Hematopoietic multipotent progenitor cell treated with erythropoietin and hydrocortisone succinate and interleukin-3 and kit ligand, for 6 days (in vitro differentiated cells): Measurements from ENCODE around the gene C1QTNF3.
"Not testable (repeated sequence)": the region's sequence is repeated elsewhere in the genome, so short reads cannot be mapped to it uniquely, and the experiment has no call there.

Source experiments
- DNase-seq: peaks from one replicate; pipeline ENCODE4 v3.0.0-alpha.2; 2015

The C1QTNF3 gene

GRCh38 chr5:34017254-34017653 lies 25.8 kb downstream of the C1QTNF3 start:
- DNase-seq, result no peak

DNA sequence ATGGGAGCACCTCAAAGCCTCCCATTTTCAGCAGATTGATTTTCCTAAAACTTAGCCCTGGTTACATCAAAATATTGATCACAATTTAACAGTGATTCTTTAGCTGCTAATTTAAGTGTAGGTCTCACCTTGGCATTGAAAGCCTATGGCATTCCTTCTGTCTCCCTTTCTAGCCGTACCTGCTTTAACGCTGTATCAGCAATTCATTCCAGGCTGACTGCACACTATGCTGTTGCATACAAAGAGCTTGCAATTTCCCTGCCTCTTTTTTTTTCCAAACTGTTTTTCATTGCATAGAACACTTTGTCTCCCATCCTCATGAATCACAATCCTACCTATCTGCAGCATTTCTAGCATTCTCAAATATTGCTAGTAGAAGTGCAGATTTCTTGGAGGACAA lies 26.3 kb downstream of the C1QTNF3 start:
- DNase-seq, result no peak

DNA sequence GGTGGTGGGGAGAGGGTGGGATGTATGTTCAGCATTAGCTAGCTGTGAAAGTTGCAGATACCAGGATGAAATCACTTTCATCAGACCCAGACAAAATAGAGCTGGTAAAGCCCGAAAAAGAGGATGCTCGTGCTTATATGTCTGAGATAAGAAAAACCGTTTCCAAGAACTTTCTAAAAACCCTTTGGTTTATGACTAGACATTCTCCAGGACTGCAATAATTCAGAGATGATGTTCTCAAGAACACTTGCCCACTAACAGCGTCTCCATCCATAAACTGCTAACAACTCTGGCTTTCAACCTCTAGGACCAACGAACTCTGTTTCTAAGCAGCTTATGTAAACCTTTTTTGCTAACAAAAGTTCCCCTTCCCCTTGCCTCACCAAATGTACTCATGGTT lies 26.8 kb downstream of the C1QTNF3 start:
- DNase-seq, result no peak

DNA sequence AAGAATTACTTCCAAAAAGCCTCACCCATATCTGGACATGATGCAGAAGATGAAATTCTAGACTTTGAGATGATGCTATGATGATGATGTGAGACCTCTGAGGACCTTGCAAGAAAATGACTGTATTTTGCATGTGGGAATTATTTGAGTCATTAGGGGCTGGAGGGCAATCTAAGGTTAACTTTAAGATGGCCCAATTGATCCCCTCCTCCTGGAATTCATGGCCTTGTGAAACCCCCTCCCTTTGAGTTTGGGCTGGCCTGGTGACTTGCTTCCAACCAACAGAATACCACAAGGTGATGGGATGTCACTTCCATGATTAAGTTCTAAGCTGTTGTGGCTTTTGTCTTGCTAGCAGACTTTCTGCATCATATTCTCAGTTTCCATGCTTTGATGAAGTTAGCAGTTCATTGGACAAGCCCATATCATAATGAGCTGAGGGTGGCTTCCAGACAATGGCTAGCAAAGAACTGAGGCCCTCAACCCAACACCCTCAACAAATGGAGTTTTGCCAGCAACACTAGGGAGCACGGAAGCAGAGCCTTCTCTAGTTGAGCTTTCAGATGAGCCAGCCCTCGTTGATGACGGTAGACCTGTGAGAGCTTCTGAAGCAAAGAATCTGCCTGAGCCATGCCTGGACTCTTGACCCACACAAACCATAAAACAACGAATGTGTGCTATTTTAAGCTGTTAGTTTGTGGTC lies 27.7 kb downstream of the C1QTNF3 start:
- DNase-seq, result no peak

GRCh38 chr5:34014626-34015025 lies 28.4 kb downstream of the C1QTNF3 start:
- no peak for DNase-seq

- no peak for DNase-seq
Observed at GRCh38 chr5:34013547-34013946, 29.5 kb downstream of the C1QTNF3 start.

- no peak for DNase-seq
Observed at GRCh38 chr5:34012791-34013190, 30.2 kb downstream of the C1QTNF3 start.

GRCh38 chr5:34011536-34011935 lies 31.5 kb downstream of the C1QTNF3 start:
- DNase-seq, result peak; percentile 63

GRCh38 chr5:34010146-34010545 lies 32.9 kb downstream of the C1QTNF3 start:
- not testable (repeated sequence) for DNase-seq

- DNase-seq, result no peak
Observed at GRCh38 chr5:34009610-34010009, 33.4 kb downstream of the C1QTNF3 start.

- peak; percentile 34 for DNase-seq
Observed at GRCh38 chr5:34008802-34009201, 34.2 kb downstream of the C1QTNF3 start.

DNA sequence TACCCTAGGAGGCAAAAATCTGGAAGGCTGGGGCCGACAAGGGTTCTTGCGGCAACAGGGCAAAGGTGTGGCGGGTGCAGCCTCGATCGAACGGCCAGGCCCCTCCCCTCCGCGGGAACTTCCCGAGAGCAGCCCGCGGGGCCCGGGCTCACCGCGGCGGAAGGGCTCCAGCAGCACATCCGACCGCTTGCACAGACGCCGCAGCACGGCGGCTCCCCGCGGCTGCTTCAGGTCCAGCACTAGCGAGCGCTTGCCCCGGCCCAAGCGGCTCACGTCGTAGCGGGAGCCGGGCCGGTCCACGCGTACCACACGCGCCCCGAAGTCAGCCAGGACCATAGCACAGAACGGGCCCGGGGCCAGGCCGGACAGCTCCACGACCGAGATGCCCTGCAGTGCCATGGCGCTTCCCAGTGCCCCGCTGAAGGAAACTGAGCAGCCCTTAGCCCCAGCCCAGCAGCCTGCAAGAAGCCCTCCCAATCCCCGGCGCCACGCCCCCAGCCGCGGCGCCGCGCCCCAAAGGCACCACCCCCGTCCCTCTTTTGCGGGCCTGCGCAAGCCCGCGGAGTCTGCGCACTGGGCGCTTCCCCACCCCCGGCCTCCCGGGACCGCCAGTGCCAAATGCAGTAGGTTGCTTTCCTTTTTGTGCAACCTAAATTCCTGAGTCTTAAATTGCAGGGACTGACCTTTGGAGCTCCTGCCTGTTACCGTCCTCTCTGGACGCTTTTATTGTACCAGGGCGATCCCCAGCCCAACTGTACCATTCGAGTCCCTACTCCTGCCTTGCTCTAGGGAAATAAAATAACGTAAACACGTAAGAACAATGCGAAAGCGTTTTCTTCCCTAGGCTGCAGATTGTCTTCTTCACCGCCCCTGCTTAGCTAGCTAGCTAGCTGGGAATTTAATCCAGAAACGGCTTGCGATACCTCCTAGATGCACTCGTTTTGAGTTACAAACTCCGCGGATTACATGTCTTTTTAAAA lies 35.1 kb downstream of the C1QTNF3 start, which contains the start of gene AMACR:
AMACR (minus strand) TSS at position 430 of the 980 bp plus-strand sequence; CDS start at position 399, 31 bp downstream.
- DNase-seq, result peak; percentile 92

DNA sequence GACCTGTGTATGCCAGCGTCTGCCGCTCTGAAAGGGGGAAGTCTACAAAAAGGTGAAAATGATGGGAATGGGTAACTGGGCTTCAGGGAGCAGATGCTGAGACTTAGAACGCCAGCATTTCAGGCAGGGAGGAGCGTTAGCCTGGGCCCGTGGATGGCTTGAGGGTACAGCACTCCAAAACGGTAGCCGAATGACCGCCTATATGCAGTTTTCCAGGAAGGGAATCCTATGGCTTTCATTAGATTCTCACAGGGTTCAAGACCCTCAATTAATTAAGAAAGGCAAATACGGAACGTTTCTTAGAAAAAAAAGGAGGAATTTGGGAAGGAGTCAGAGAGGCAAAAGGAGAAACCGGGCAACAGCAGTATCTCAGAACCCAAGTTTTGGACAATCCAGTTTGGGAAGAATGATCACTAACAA lies 35.8 kb downstream of the C1QTNF3 start:
- peak; percentile 40 for DNase-seq

DNA sequence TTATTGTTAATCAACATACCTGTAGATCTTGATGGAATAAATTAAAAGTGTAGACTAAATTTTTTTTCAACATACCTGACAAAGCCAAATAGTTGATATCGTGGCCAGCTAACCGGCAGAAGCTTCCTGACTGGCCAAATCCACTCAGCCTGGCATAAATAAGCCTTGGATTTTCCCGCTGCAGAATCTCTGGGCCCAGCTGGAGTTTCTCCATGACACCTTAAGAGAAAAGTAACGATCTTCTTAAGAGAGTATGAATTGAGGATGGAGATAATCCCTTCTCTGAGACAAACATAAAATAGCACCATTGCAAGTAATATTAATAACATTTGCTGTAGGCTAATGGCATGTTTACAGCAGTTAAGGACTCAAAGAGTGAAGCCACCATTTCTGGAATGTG lies 37.3 kb downstream of the C1QTNF3 start:
- no peak for DNase-seq

- no peak for DNase-seq
Observed at GRCh38 chr5:34005211-34005610, 37.8 kb downstream of the C1QTNF3 start.

GRCh38 chr5:34003941-34004340 lies 39.1 kb downstream of the C1QTNF3 start:
- no peak for DNase-seq

GRCh38 chr5:34002629-34003328 lies 40.2 kb downstream of the C1QTNF3 start:
- DNase-seq, result no peak

DNA sequence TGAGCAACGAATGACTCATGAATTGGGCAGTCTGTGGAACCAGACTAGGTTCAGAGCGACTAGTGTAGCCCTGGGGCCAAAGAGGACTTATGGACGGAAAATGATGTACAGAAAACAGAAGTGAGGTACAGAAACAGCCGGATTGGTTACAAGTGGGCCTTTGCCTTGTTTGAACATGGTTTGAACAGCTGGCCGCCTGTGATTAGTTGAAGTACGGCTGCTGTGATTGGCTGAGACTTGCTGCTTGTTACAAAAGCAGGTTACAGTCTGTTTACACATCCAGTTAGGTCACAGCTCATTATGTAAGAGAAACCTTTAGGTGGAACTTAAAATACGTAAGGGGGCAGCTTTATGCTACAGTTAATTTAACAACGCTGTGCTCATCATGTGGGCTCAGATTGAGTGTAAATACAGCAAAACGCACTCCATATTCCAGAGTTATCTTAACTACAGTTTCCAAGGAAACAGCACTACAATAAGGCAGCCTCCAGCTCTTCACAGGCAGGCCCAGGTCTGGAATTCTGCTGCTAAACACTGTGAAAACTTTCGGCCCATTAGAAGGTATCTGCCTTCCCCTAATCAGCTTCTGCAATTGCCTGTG lies 41.7 kb downstream of the C1QTNF3 start:
- no peak for DNase-seq

GRCh38 chr5:33999978-34000377 lies 43.0 kb downstream of the C1QTNF3 start:
- no peak for DNase-seq

GRCh38 chr5:33997331-33997983 lies 45.6 kb downstream of the C1QTNF3 start:
- DNase-seq, result peak; percentile 83

- DNase-seq, result no peak
Observed at GRCh38 chr5:33995865-33996264, 47.1 kb downstream of the C1QTNF3 start.

GRCh38 chr5:33994845-33995244 lies 48.2 kb downstream of the C1QTNF3 start:
- no peak for DNase-seq
